Smooth muscle cell (in vitro differentiated cells): Measurements from ENCODE around the gene ALDOB. TPM values are rescaled to one million over a fixed set of nuclear protein-coding genes. Genes with fewer than 3 reads are reported as not detected.

ENCODE experiments used
- DNase-seq: peaks from one replicate; lab custom pipeline; 2025; ENCODE audit not compliant: unreplicated experiment; lab: John Stamatoyannopoulos, UW
- H2AFZ ChIP-seq: fragments of 200-600 bp; sonication (generic); 2 replicates; pipeline ENCODE4 v1.6.0; 2016; ENCODE audit warnings: antibody characterized with exemption, low read depth, mild to moderate bottlenecking
- H3F3A ChIP-seq: fragments of 200-600 bp; sonication (generic); 2 replicates; pipeline ENCODE4 v1.6.0; 2017; ENCODE audit warnings: antibody characterized with exemption, low read depth
- H3K27ac ChIP-seq: fragments of 200-600 bp; sonication (generic); 2 replicates; pipeline ENCODE4 v1.5.1; 2016; ENCODE audit warnings: low read depth, mild to moderate bottlenecking
- H3K27me3 ChIP-seq: fragments of 200-600 bp; sonication (generic); 2 replicates; pipeline ENCODE4 v1.6.1; 2016; ENCODE audit warnings: low read depth, mild to moderate bottlenecking
- H3K36me3 ChIP-seq: fragments of 200-600 bp; sonication (generic); 2 replicates; pipeline ENCODE4 v1.5.1; 2016; ENCODE audit warnings: low read depth
- H3K4me1 ChIP-seq: fragments of 200-600 bp; sonication (generic); 2 replicates; pipeline ENCODE4 v1.5.1; 2016; ENCODE audit warnings: low read depth
- H3K4me2 ChIP-seq: fragments of 200-600 bp; sonication (generic); 2 replicates; pipeline ENCODE4 v1.6.0; 2016; ENCODE audit warnings: mild to moderate bottlenecking
- H3K4me3 ChIP-seq: fragments of 200-600 bp; sonication (generic); 2 replicates; pipeline ENCODE4 v1.5.1; 2016; ENCODE audit warnings: mild to moderate bottlenecking
- H3K79me2 ChIP-seq: fragments of 200-600 bp; sonication (generic); 2 replicates; pipeline ENCODE4 v1.6.0; 2016; ENCODE audit warnings: low read depth, mild to moderate bottlenecking
- H3K9ac ChIP-seq: fragments of 200-600 bp; sonication (generic); 2 replicates; pipeline ENCODE4 v1.6.0; 2016; ENCODE audit warnings: low read depth
- H3K9me3 ChIP-seq: fragments of 200-600 bp; sonication (generic); replicated peaks from 2 replicates; pipeline ENCODE4 v1.5.1; 2016; ENCODE audit warnings: low read depth
- H4K20me1 ChIP-seq: fragments of 200-600 bp; sonication (generic); 2 replicates; pipeline ENCODE4 v1.6.0; 2016; ENCODE audit warnings: low read depth
- WGBS: methylation state at CpG from one replicate; pipeline ENCODE4 v1.1.7; 2016; ENCODE audit warnings: low lambda C conversion rate; 5-methylcytosine and 5-hydroxymethylcytosine counted together
- polyA plus RNA-seq: library from polyadenylated mRNA; unstranded; fragments of >200 nt; fragmentation: Nextera tagmentation; extraction: Ambion mirVana; gene quantifications from 2 replicates; pipeline ENCODE4 v1.2.1, GENCODE V29; 2016
- total RNA-seq: library from RNA; depleted of rRNA; stranded (reverse); fragments of >200 nt; gene quantifications from 2 replicates; pipeline ENCODE4 v1.2.3, GENCODE V29; 2014
- TF ChIP-seq, protein P1 (sequence below): fragments of 200-600 bp; sonication (generic); IDR thresholded peaks from 2 replicates; pipeline ENCODE4 v1.5.1; 2017; ENCODE audit warnings: borderline replicate concordance, mild to moderate bottlenecking, antibody characterized with exemption; ENCODE audit not compliant: insufficient read depth, poor library complexity, severe bottlenecking

Gene ALDOB
- total and polyA plus RNA-seq, 2 experiments from 2014 or later: not detected

DNA sequence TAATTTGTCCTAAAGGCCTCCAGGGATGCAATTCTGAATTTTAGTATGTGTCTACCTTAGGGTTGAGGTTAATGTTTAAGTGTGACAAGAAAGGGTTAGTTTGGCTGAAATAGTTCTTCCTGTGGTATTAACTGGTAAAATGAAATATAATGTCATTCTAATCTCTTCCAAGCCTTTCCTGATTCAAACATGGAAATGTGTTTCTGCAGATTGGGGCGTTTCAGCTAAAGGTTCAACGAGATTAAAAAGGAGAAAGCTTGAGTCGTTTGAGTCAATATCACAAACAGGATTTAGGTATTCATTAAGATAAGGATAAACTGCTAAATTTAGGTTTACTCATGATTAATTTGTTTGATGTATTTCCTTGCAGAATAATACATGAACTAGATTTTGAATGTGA is 34.4 kb upstream of the ALDOB start:
- 89% methylated on average over 3 of the region's 3 CpGs for WGBS
- Histone ChIP-seq H3K27ac (no peak overlapping the region), H3K4me1 (no peaks in the 10 kb centered on the region), H3K4me2 (no peak overlapping the region), H3K36me3 (no peaks in the 10 kb centered on the region), H3K9ac (no peak overlapping the region), H3K9me3 (no peaks in the 10 kb centered on the region), H3K79me2 (no peaks in the 10 kb centered on the region), H3K27me3 (no peaks in the 10 kb centered on the region), H2AFZ (no peak overlapping the region), H3K4me3 (no peak overlapping the region), H3F3A (no peaks in the 10 kb centered on the region), H4K20me1 (no peaks in the 10 kb centered on the region)
- DNase-seq: no peak
- TF ChIP-seq, protein P1, sequence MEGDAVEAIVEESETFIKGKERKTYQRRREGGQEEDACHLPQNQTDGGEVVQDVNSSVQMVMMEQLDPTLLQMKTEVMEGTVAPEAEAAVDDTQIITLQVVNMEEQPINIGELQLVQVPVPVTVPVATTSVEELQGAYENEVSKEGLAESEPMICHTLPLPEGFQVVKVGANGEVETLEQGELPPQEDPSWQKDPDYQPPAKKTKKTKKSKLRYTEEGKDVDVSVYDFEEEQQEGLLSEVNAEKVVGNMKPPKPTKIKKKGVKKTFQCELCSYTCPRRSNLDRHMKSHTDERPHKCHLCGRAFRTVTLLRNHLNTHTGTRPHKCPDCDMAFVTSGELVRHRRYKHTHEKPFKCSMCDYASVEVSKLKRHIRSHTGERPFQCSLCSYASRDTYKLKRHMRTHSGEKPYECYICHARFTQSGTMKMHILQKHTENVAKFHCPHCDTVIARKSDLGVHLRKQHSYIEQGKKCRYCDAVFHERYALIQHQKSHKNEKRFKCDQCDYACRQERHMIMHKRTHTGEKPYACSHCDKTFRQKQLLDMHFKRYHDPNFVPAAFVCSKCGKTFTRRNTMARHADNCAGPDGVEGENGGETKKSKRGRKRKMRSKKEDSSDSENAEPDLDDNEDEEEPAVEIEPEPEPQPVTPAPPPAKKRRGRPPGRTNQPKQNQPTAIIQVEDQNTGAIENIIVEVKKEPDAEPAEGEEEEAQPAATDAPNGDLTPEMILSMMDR: no peak

DNA sequence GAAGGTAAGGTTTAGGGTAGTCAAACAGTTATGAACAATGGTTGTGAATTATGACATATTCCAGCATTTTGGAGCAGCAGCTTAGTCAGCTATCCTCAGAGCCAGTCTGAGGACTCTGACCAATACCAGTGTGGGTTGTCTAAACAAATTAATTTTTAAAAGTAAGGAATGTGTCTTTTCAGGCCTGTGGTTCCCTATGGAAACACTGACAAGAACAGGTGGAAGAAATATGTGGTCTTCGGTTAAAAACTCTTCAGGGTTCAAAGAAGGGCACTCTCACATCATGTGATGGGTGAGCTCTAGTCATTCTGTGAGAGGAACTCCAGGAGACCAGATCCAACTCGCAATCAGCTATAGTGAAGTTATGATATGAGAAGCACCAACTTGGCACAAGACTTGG is 33.5 kb upstream of the ALDOB start:
- Histone ChIP-seq H3K9ac (no peak overlapping the region), H3K4me1 (no peaks in the 10 kb centered on the region), H3K27ac (no peak overlapping the region), H3K36me3 (no peaks in the 10 kb centered on the region), H3K27me3 (no peaks in the 10 kb centered on the region), H2AFZ (no peak overlapping the region), H3K4me2 (no peak overlapping the region), H3K9me3 (no peaks in the 10 kb centered on the region), H4K20me1 (no peaks in the 10 kb centered on the region), H3F3A (no peaks in the 10 kb centered on the region), H3K79me2 (no peaks in the 10 kb centered on the region), H3K4me3 (no peak overlapping the region)
- no peak for DNase-seq
- TF ChIP-seq, protein P1: no peak
- 92% methylated on average over 2 of the region's 2 CpGs for WGBS

DNA sequence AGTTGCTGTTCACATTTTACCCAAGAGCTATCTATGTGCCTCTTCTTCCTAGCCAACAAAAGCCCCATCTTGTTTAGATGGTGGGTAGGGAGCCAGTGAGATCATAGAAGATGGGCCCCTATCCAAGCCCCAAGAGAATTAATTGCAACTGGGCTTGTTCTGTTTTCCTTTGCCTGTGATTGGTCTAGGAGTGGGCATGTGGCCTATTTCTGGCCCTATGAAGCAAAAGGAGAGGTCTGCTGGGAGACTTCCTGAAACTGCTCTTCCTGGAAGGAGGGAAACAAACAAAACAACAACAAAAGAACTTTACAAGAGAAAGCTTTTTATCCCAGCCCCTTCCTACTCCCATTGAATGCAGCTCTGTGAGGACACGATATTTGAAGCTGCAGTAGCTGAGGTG is 32.5 kb upstream of the ALDOB start:
- no peak for DNase-seq
- Histone ChIP-seq H3K9ac (no peak overlapping the region), H3K36me3 (no peaks in the 10 kb centered on the region), H3F3A (no peaks in the 10 kb centered on the region), H4K20me1 (no peaks in the 10 kb centered on the region), H3K9me3 (no peaks in the 10 kb centered on the region), H3K79me2 (no peaks in the 10 kb centered on the region), H3K27me3 (no peaks in the 10 kb centered on the region), H3K27ac (no peak overlapping the region), H3K4me1 (no peaks in the 10 kb centered on the region), H2AFZ (no peak overlapping the region), H3K4me3 (no peak overlapping the region), H3K4me2 (no peak overlapping the region)
- TF ChIP-seq, protein P1: no peak
- WGBS: 82% methylated on average over 1 of the region's 1 CpG

DNA sequence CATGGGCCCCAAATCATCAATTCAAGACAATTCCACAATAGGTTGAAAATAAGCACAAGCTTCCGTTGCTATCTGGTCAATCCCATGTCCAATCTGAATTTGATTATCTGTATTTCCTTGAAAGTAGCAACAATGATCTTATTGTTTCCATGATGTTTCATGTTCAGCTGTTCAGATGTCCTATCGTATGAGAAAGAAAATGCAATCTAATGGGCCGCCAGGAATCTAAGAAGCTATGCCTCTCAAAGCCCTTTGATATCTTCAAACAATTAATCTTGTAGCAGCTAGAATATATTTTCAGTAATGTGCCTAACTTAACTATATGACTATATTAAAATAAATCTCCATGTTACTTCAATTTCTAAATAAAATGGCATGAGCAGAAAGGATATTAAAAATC is 32.1 kb upstream of the ALDOB start:
- peaks cover 3% of the 10 kb centered on the region for H3K4me1 ChIP-seq
- no peak overlapping the region for H3K4me2 ChIP-seq
- H2AFZ ChIP-seq: no peak overlapping the region
- no peak overlapping the region for H3K9ac ChIP-seq
- no peaks in the 10 kb centered on the region for H3K36me3 ChIP-seq
- TF ChIP-seq, protein P1: no peak
- no peaks in the 10 kb centered on the region for H3K79me2 ChIP-seq
- 94% methylated on average over 3 of the region's 3 CpGs for WGBS
- H3K27ac ChIP-seq: no peak overlapping the region
- no peak for DNase-seq
- no peaks in the 10 kb centered on the region for H3F3A ChIP-seq
- no peaks in the 10 kb centered on the region for H3K9me3 ChIP-seq
- no peaks in the 10 kb centered on the region for H4K20me1 ChIP-seq
- no peak overlapping the region for H3K4me3 ChIP-seq
- H3K27me3 ChIP-seq: no peaks in the 10 kb centered on the region
